ENCODE data around the gene UGT1A9. TPM values are rescaled to one million over a fixed set of nuclear protein-coding genes. Genes with fewer than 3 reads are reported as not detected.

UGT1A9 gene
- total RNA-seq, 1 donor from 2014 or later: not detected

DNA sequence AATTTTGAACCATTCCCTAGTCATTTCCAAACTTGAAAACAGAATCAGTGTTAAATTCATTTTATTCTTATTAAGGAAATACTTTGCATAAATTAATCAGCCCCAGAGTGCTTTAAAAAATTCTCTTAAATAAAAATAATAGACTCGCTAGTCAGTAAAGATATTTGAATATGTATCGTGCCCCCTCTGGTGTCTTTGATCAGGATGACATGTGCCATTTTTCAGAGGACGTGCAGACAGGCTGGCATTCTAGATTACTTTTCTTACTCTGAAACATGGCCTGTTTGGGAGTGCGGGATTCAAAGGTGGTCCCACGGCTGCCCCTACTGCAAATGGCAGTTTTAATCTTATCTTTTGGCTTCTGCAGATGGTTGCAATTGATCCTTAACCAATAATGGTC lies 100.9 kb downstream of the UGT1A9 start:
- TF ChIP-seq EZH2phosphoT487 (IDR thresholded peaks at IDR 0.05): no peak
- no peak for TF ChIP-seq EZH2 (IDR thresholded peaks at IDR 0.05)
- TF ChIP-seq, protein P1, sequence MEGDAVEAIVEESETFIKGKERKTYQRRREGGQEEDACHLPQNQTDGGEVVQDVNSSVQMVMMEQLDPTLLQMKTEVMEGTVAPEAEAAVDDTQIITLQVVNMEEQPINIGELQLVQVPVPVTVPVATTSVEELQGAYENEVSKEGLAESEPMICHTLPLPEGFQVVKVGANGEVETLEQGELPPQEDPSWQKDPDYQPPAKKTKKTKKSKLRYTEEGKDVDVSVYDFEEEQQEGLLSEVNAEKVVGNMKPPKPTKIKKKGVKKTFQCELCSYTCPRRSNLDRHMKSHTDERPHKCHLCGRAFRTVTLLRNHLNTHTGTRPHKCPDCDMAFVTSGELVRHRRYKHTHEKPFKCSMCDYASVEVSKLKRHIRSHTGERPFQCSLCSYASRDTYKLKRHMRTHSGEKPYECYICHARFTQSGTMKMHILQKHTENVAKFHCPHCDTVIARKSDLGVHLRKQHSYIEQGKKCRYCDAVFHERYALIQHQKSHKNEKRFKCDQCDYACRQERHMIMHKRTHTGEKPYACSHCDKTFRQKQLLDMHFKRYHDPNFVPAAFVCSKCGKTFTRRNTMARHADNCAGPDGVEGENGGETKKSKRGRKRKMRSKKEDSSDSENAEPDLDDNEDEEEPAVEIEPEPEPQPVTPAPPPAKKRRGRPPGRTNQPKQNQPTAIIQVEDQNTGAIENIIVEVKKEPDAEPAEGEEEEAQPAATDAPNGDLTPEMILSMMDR (IDR thresholded peaks at IDR 0.05): no peak
- no peaks in the 10 kb centered on the region for H3K79me2 ChIP-seq (ENCODE audit: low read depth)
- DNase-seq (ENCODE audit: low spot score): no peak

DNA sequence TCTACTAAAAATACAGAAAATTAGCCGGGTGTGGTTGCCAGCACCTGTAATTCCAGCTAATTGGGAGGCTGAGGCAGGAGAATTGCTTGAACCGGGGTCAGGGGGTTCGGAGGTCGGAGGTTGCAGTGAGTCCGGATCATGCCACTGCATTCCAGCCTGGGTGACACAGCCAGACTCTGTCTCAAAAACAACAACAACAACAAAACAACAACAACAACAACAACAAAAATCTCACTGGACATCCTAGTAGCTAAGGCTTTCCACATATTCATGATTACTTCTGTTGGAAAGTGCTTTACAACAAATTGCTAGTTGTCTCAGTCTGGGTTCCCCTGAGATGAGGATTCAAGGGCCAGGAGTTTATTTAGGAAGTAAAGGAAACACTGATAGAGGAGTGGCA lies 102.2 kb downstream of the UGT1A9 start:
- DNase-seq (ENCODE audit: low spot score): no peak
- Mint-ChIP-seq H3K4me1 (no peaks in the 10 kb centered on the region), H3K36me3 (peaks cover 3% of the 10 kb centered on the region), H3K27ac (no peak overlapping the region), H3K27me3 (ENCODE audit: insufficient read depth, low read depth) (peaks cover 7% of the 10 kb centered on the region), H3K4me3 (no peak overlapping the region), H3K9me3 (peaks cover 26% of the 10 kb centered on the region)
- no peak for TF ChIP-seq EZH2 (IDR thresholded peaks at IDR 0.05)
- TF ChIP-seq EZH2phosphoT487 (IDR thresholded peaks at IDR 0.05): no peak
- TF ChIP-seq, protein P1 (IDR thresholded peaks at IDR 0.05): no peak
- Histone ChIP-seq H2AFZ (replicated peaks) (no peak overlapping the region), H3K4me3 (no peak overlapping the region), H3F3A (ENCODE audit: low read depth) (no peaks in the 10 kb centered on the region), H3K27me3 (no peaks in the 10 kb centered on the region), H3K4me1 (no peaks in the 10 kb centered on the region), H3K4me2 (no peak overlapping the region), H3K9me3 (ENCODE audit: low read depth) (no peaks in the 10 kb centered on the region), H3K79me2 (ENCODE audit: low read depth) (no peaks in the 10 kb centered on the region), H3K36me3 (no peaks in the 10 kb centered on the region), H3K27ac (no peak overlapping the region), H4K20me1 (ENCODE audit: low read depth) (no peaks in the 10 kb centered on the region), H3K9ac (no peak overlapping the region)

More for the DNA sequence above, 100.9 kb downstream of the UGT1A9 start:
- Histone ChIP-seq H3K27ac (no peak overlapping the region), H2AFZ (replicated peaks) (no peak overlapping the region), H3K27me3 (no peaks in the 10 kb centered on the region), H3K4me3 (no peak overlapping the region), H4K20me1 (ENCODE audit: low read depth) (no peaks in the 10 kb centered on the region), H3K36me3 (no peaks in the 10 kb centered on the region), H3K9ac (no peak overlapping the region), H3F3A (ENCODE audit: low read depth) (no peaks in the 10 kb centered on the region), H3K4me2 (no peak overlapping the region), H3K9me3 (ENCODE audit: low read depth) (no peaks in the 10 kb centered on the region), H3K4me1 (no peaks in the 10 kb centered on the region)
- Mint-ChIP-seq H3K27me3 (ENCODE audit: insufficient read depth, low read depth) (peaks cover 7% of the 10 kb centered on the region), H3K4me3 (no peak overlapping the region), H3K4me1 (peaks cover 7% of the 10 kb centered on the region), H3K9me3 (peaks cover 28% of the 10 kb centered on the region), H3K36me3 (peaks cover 5% of the 10 kb centered on the region), H3K27ac (no peak overlapping the region)

DNA sequence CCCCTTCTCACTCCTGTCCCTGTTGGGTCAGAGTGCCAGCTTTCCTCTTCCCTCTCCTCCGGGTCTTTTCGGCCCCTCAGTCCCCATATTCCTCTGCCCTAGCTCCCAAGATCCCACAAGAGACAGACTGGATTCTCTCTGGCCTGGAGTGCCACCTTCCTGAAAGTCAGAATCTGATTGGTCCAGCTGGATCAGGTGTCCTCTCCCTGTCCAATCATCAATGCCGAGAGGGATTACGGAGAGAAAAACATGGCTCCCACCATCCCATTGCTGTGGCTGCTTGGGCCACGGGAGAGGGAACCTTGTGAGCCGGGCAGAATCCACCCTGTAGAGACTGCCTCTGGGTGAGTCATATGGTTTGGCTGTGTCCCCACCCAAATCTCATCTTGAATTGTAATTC lies 103.7 kb downstream of the UGT1A9 start:
- Histone ChIP-seq H3K4me2 (no peak overlapping the region), H3K36me3 (no peaks in the 10 kb centered on the region), H3K79me2 (ENCODE audit: low read depth) (no peaks in the 10 kb centered on the region), H3K9ac (no peak overlapping the region), H3K27ac (no peak overlapping the region), H3F3A (ENCODE audit: low read depth) (no peaks in the 10 kb centered on the region), H3K4me1 (no peaks in the 10 kb centered on the region), H4K20me1 (ENCODE audit: low read depth) (no peaks in the 10 kb centered on the region), H3K4me3 (no peak overlapping the region), H3K9me3 (ENCODE audit: low read depth) (no peaks in the 10 kb centered on the region), H3K27me3 (no peaks in the 10 kb centered on the region), H2AFZ (replicated peaks) (no peak overlapping the region)
- Mint-ChIP-seq H3K4me3 (no peak overlapping the region), H3K27ac (no peak overlapping the region), H3K9me3 (peaks cover 23% of the 10 kb centered on the region), H3K4me1 (no peaks in the 10 kb centered on the region), H3K27me3 (ENCODE audit: insufficient read depth, low read depth) (peaks cover 9% of the 10 kb centered on the region), H3K36me3 (peaks cover 3% of the 10 kb centered on the region)
- TF ChIP-seq, protein P1 (IDR thresholded peaks at IDR 0.05): no peak
- TF ChIP-seq EZH2 (IDR thresholded peaks at IDR 0.05) (no peak), EZH2phosphoT487 (IDR thresholded peaks at IDR 0.05) (no peak)
- DNase-seq (ENCODE audit: low spot score): no peak
